IPS-NIHi7 (cell line): ENCODE measurements around the gene SPATA2.

ENCODE experiments used
- DNase-seq: peaks from one replicate; pipeline ENCODE4 v3.0.0; 2012; ENCODE audit warnings: mixed read lengths; ENCODE audit errors: extremely low spot score

The SPATA2 gene

DNA sequence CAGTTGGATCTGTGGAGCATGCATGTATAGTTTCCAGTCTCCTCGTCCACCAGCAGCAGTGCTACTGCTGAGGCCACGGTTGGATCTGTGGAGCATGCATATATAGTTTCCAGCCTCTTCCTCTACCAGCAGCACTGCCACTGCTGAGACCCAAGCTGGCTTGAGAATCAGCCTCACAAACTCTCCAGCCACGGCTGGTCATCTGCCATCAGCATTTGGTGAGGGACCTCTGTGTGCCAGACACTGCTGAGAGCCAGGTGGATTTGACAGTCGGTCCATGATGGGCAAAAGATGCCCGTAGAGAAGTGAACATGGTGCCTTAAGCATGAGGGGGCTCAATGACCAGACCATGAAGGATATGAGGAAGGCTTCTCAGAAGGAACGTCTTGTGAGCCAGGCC is 56.3 kb downstream of the SPATA2 start:
- no peak for DNase-seq

DNA sequence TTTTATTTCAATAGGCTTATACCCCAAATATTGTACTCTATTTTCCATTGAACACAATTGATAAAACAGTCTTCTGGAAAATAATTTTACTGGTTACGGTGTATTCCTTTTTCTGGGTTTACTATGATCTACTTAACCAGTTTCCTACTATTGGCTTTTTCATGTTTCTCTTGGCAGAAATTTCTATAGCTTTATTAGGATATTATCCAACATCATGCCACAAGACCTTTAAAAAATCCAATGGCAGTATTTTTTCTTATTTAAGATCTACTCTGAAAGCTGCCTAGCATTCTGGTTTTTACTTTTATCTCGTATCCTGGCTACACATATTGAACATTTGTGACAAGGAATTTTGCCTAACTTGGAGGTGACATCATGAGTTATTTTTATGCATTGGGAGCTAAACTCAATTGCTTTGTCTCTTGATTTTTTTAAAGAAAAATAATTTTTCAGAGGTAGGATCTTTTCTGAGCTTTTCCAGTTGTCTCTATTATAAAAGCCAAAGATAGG is 57.2 kb downstream of the SPATA2 start:
- DNase-seq: no peak

DNA sequence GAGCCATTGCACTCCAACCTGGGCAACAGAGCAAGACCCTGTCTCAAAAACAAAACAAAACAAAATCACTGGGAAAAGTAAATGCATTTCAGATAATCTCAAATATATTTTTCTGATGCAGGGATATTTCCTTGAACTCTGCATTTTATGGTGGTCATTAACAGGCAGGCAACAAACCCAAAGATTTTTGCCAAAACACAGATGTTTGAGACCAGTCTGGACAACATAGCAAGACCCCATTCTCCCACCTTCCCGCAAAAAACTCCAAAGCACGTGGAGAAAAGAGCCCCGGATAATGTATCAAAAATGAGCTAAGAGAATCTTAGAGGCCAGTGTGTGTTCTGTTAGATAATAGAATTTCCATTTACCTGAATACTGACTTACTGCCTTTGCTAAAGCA is 58.4 kb downstream of the SPATA2 start:
- no peak for DNase-seq

DNA sequence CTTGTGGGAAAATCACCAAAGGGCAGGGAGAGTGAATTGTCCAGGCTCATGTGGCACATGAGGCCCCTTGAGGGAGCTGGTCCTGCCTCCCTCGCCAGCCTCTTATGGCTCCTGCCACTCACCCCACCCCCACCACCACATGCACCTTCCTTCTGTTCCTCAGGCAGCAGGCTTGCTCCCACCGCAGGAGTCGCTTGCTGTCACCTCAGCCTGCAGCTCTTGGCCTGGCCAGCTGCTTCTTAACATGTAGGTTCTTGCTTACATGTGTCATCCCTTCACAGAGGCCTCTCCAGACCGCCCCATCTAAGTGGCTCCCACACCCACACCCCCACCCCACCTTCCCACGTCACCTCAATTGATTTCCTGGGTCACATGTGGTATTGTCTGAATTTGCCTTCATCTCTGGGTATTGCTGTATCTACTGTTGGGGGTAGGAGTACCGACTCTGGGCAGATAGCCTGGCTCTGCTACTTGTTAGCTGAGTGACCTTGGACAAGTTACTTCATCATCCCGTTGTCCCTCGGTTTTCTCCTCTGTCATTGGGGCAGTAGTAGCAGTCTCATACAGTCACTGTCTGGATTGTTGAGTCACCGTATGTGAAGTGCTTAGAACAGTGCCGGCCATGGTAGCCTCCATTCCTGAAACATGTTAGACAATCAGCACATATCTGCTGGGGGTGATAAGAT is 61.0 kb downstream of the SPATA2 start:
- DNase-seq: no peak

DNA sequence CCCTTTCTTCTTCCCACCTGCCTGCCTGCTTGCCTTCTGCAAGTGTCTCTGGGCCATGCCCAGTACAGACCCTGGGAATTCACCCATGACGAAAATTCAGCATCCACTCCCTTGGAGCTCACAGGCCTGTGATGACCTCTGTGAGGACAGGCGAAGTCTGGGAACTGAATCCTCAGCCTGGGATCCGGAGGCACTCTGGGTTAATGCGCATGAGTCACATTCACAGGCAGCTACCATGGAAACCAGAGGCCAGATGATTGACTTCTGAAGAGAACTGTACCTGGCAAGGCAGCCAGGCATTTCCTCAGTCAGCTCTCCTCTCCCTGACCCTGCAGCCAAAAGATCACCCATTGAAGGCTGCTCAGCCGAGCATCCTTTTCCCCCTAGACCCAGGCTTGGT is 61.7 kb downstream of the SPATA2 start:
- peak; percentile 73 for DNase-seq
